HG03159 (cell line): ENCODE data around the gene PLCH1.

ENCODE experiments used
- ATAC-seq: cut with Tn5 transposase; IDR thresholded peaks from one replicate; pipeline ENCODE4 v1.9.1; 2021; ENCODE audit warnings: mild to moderate bottlenecking, moderate library complexity; ENCODE audit not compliant: unreplicated experiment

PLCH1 gene

GRCh38 chr3:155744626-155745324 lies at the start of gene PLCH1:
Gene PLCH1, minus strand, starts transcription at chr3:155745071. Its CDS starts 40,847 bp downstream, at chr3:155704224.
- ATAC-seq, result peak; percentile 69

DNA sequence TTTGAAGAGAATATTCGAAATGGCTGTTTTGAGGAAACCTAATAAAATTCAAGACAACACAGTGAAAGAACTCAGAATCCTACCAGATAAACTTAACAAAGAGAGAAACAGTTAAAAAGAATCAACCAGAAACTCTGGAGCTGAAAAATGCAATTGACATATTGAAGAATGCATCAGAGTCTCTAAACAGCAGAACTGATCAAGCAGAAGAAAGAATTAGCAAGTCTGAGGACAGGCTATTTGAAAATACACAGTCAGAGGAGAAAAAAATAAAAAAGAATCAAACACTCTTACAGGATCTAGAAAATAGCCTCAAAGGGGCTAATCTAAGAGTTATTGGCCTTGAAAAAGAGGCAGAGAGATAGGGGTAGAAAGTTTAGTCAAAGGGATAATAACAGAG lies 47.7 kb upstream of the PLCH1 start:
- no peak for ATAC-seq

- ATAC-seq, result no peak
Observed at GRCh38 chr3:155791190-155791589, 46.3 kb upstream of the PLCH1 start.

DNA sequence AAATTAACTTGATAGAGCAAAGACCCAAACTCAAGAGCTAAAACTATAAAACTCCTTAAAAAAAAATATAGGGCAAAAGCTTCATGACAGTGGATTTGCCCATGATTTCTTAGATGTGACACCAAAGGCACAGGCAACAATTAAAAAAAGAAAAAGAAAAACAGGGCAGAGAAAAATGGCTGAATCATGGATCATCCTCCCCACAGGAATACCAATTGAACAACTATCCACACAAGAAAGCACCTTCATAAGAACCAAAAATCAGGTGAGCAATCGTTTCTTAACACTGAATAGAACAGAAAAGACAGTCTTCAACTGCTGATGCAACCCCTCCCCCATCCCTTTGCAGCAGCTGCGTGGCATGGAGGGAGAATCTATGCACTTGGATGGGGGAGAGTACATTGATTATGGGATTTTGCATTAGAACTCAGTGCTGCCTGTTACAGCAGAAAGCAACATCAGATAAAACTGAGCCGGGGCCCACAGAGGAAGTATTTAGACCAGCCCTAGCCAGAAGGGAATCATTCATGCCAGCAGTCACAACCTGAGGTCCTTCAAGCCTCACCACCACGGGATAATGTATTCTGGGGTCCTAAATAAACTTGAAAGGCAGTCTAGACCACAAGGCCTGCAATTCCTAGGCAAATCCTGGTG lies 45.5 kb upstream of the PLCH1 start:
- ATAC-seq, result no peak

GRCh38 chr3:155785662-155786295 lies 40.9 kb upstream of the PLCH1 start:
- ATAC-seq, result no peak

GRCh38 chr3:155782390-155782953 lies 37.6 kb upstream of the PLCH1 start:
- ATAC-seq, result no peak

DNA sequence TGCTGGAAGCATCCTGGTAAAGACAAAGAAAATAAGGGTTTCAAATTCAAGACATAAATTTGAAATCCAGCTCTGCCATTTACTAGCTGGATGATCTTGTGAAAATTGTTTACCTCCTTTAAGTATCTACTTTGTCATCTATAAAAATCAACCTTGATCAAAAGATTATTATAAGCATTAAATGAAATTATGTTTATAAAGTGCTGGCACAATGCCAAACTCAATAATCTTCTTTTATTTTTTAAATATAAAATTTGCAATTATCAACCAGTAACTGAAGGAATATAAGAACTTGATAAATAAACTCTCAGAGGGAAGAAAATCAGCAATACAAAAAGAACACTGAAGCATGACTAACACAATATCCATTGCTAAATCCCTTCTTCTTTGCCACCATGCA lies 35.4 kb upstream of the PLCH1 start:
- no peak for ATAC-seq

DNA sequence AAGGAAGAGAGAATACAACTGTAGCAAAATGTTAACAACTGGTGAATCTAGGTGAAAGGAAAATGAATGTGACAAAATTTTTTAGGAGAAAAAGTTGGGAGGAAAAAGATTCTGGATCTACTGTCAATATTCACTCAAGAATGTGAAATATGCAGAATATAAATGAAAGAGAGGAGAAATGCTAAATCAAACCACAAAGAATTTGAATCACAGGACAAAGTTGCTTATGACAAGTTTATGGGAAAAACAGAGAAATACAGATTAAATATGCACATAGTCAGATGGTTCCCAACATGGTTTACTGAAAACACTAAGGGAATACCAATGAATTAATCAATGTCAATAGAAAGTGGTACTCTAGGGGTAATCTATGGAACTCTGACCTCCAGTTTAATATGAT lies 33.6 kb upstream of the PLCH1 start:
- no peak for ATAC-seq

DNA sequence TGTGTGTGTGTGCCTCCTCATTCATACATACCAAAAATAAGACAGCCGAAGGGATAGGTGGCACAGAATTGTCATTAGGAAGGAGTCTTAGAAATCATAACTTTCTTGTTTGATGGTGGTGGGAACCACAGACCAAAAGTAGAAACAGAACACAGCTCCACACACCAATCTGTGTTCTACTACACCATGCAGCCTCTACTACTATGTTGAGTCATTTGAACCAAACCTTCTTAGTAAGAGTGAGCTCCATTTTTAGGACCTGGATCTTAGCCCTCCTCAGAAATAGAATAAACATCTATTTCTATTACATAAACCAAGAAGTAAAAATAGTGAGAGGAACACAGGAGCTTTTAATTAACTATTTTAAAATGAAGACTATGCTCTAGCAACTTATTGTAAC lies 27.9 kb upstream of the PLCH1 start:
- ATAC-seq, result no peak

GRCh38 chr3:155771126-155771525 lies 26.3 kb upstream of the PLCH1 start:
- ATAC-seq, result no peak

- ATAC-seq, result no peak
Observed at GRCh38 chr3:155766206-155766605, 21.3 kb upstream of the PLCH1 start.

DNA sequence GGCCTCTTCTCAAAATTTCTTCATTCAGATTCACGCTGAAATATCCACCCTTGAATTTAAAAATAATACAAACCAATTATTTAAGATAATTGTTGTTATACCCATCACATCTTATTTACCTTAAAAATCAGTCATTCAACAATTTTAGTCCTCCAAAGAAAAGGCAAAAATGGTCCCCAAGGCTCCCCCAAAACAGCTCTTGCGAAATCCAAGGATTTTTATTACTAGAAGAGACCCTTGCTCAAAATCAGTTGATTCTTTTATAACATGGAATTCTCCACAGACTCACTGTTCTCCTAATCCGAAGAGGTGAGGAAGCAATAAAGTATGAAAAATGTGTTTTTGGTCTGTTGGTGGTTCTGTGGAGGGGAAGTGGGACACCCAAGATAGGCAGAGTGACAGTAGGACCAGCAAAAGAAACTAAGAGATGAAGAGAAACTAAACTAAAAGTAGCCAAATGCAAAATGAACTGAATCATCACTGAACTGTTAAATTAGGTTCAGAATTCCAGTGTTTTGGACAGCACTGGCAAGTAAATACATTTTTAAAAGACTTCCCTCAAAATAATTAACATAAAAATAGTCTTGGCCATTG lies 19.1 kb upstream of the PLCH1 start:
- no peak for ATAC-seq

- no peak for ATAC-seq
Observed at GRCh38 chr3:155760653-155761052, 15.8 kb upstream of the PLCH1 start.

GRCh38 chr3:155757577-155757976 lies 12.7 kb upstream of the PLCH1 start:
- no peak for ATAC-seq

GRCh38 chr3:155753038-155753639 lies 8.3 kb upstream of the PLCH1 start:
- no peak for ATAC-seq

DNA sequence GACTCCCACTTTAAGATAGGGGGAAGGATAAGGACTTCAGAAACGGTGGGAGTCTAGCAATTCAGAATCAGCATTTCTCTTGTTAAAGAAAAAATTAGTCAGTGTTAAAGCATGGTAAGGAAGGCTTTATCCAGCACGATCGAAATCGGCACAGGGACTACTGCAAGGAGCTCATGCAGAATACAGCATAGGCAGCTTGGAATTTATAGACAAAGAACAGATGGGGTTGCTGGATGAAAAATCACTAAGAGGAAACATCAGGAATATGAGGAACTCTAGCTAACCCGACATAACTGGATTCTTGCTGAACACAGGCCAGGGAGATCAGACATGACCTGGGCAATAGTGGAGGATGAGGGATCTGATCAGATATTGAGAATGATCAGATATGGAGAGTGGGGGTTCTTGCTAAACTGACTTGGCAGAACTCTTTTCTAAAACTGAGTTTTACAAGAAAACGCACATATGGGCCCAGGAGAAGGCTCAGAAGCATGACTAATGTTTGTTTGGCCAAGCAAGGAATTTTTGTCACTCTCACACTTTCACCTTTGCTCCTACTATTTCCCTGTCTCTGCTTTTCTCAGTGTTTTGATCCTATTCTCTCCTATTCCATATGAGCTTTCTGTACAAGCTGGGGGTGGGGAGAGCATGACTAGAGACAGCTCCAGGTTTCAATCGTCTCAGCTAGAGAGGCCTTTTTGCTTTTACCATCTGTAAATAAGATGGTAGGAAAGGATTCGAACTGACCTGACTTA lies 3.9 kb upstream of the PLCH1 start:
- ATAC-seq, result no peak

DNA sequence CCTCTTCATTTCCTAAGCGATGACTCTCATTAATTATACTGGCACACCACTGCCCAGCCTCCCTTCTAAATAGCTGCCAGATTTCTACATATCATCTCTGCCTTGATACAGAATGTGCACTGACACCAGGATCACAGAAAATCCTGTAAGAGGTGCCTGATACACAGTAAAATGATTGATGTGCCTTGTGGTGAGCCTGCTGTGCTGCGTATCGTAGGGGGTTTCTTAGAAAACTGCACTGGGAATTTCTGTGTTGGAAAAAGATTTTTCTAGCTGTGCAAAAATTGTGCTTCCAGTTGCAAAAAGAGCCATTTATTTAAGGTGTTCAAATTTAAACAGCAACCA lies 3.0 kb upstream of the PLCH1 start:
- no peak for ATAC-seq

- ATAC-seq, result no peak
Observed at GRCh38 chr3:155747286-155747945, 2.5 kb upstream of the PLCH1 start.

DNA sequence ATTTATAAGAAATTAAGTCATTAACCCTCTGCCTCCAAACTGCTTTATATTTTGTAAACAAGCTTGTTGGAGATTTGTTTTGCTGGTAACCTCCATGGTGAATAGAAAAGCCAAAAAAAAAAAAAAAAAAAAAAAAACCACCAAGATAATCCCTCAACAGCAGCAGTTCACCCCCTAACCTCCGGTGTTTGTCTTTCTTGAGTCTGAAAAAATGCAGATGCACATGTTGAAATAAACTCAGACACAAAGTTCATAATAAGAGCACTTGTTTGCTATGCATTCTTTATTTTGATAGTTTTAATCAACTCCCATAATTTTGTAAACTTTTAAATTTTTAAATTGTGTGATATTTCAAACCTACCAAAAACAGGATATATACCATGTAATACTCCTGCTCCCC lies 1.8 kb upstream of the PLCH1 start:
- no peak for ATAC-seq
